Endothelial cell of umbilical vein (primary cell): ENCODE measurements around the gene FTCDNL1.

Source experiments
- EZH2 ChIP-seq: IDR thresholded peaks from 2 replicates; pipeline ENCODE4 v1.6.1; 2012; ENCODE audit warnings: borderline replicate concordance, low read depth, mild to moderate bottlenecking, moderate library complexity, low read length, inconsistent platforms; ENCODE audit not compliant: severe bottlenecking
- FOS ChIP-seq: IDR thresholded peaks from 2 replicates; pipeline ENCODE4 v1.6.1; 2011; ENCODE audit warnings: mild to moderate bottlenecking, low read length, moderate library complexity, borderline replicate concordance; ENCODE audit not compliant: insufficient read depth
- JUN ChIP-seq: IDR thresholded peaks from 2 replicates; pipeline ENCODE4 v1.6.1; 2011; ENCODE audit warnings: borderline replicate concordance, low read depth; ENCODE audit not compliant: insufficient read length, insufficient read depth
- MYC ChIP-seq: IDR thresholded peaks from one replicate; pipeline ENCODE4 v1.6.1; 2011; ENCODE audit warnings: mild to moderate bottlenecking, low read depth, low read length
- POLR2A ChIP-seq: IDR thresholded peaks from 2 replicates; pipeline ENCODE4 v1.6.1; 2012; ENCODE audit warnings: low read depth, mild to moderate bottlenecking, control low read depth, low read length
- TF ChIP-seq, protein P1 (sequence below): IDR thresholded peaks from 2 replicates; pipeline ENCODE4 v1.6.1; 2011; ENCODE audit not compliant: insufficient read depth, insufficient read length
- TF ChIP-seq, protein P2 (sequence below), 2 donors: IDR thresholded peaks; 1 replicate in 1 of 2; 2 replicates in 1 of 2; pipeline ENCODE4 v1.5.1; 2011; ENCODE audit warnings: low read length in 2 of 2, mild to moderate bottlenecking in 2 of 2, moderate library complexity in 2 of 2, control low read depth in 1 of 2, inconsistent platforms in 1 of 2, low read depth in 1 of 2; ENCODE audit not compliant: insufficient read depth in 1 of 2; ENCODE audit errors: extremely low read depth in 1 of 2

DNA sequence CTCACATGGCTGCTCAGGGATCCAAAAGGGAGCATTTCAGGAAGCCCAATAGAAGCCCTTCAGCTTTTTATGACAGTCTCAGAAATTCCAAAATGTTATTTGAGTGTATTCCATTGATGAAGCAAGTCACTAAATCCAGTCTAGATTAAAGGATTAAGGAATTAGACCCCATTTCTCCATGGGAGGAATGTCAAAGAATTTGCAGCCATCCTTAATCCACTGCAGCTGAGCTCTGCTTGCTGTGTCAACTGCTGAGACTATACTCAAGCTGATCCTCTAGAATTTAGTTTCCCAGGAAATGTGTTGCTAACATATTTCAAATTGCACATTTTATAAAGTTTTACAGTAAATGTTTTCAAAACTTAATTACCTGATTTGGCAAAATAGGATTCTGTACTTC, 31.7 kb upstream of the FTCDNL1 start:
- TF ChIP-seq, protein P1, sequence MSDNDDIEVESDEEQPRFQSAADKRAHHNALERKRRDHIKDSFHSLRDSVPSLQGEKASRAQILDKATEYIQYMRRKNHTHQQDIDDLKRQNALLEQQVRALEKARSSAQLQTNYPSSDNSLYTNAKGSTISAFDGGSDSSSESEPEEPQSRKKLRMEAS, result no peak
- TF ChIP-seq, protein P2, sequence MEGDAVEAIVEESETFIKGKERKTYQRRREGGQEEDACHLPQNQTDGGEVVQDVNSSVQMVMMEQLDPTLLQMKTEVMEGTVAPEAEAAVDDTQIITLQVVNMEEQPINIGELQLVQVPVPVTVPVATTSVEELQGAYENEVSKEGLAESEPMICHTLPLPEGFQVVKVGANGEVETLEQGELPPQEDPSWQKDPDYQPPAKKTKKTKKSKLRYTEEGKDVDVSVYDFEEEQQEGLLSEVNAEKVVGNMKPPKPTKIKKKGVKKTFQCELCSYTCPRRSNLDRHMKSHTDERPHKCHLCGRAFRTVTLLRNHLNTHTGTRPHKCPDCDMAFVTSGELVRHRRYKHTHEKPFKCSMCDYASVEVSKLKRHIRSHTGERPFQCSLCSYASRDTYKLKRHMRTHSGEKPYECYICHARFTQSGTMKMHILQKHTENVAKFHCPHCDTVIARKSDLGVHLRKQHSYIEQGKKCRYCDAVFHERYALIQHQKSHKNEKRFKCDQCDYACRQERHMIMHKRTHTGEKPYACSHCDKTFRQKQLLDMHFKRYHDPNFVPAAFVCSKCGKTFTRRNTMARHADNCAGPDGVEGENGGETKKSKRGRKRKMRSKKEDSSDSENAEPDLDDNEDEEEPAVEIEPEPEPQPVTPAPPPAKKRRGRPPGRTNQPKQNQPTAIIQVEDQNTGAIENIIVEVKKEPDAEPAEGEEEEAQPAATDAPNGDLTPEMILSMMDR (IDR thresholded peaks at IDR 0.05; ENCODE audit: extremely low read depth in 1 of 2, insufficient read depth in 1 of 2, low read depth in 1 of 2, low read length in 2 of 2), result no peak
- TF ChIP-seq POLR2A (no peak), MYC (no peak), FOS (no peak), JUN (no peak), EZH2 (no peak)
